ENCODE results near the gene GFOD2. TPM values are rescaled to one million over a fixed set of nuclear protein-coding genes. Genes with fewer than 3 reads are reported as not detected.

Gene GFOD2
- total and polyA plus RNA-seq, 2 of the 8 experiments (the other 6 are each of a cell fraction or from before 2014, with no cell fraction given): 21.4 to 33.2 TPM

DNA sequence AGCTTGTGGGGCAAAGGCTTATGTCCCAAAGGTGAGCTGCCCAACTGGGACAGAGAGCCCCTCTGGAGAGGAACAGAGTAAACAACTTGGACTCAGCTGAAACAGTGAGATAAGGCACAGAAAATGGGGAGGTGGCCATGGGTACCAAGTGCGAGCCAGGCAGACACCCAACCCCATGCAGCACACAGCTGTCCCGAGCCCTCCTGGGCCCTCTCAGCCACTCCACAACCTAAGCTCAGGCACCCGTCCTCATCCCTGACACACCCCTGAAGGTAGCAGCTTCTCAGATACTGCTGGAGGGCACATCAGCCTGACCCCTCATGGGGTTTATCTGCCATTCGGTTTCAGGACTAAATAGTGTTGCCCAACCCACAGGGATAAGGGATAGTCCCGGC is 4.8 kb upstream of the GFOD2 start (continued):
- TF ChIP-seq, protein P1, sequence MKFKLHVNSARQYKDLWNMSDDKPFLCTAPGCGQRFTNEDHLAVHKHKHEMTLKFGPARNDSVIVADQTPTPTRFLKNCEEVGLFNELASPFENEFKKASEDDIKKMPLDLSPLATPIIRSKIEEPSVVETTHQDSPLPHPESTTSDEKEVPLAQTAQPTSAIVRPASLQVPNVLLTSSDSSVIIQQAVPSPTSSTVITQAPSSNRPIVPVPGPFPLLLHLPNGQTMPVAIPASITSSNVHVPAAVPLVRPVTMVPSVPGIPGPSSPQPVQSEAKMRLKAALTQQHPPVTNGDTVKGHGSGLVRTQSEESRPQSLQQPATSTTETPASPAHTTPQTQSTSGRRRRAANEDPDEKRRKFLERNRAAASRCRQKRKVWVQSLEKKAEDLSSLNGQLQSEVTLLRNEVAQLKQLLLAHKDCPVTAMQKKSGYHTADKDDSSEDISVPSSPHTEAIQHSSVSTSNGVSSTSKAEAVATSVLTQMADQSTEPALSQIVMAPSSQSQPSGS (IDR thresholded peaks at IDR 0.05; ENCODE audit: low read length): no peak

Measured in H1 (cell line).